HL-60 (cell line): Measurements from ENCODE around the gene NT5C1A.
A peak's percentile ranks its signal among the peaks of the same experiment; 100 is the strongest.

Source experiments
- CTCF ChIP-seq: IDR thresholded peaks from one replicate; pipeline ENCODE4 v1.5.1; 2011; ENCODE audit warnings: low read length, control low read depth, inconsistent platforms; ENCODE audit not compliant: insufficient read depth
- GABPA ChIP-seq: IDR thresholded peaks from 2 replicates; pipeline ENCODE4 v1.6.1; 2012; ENCODE audit warnings: low read depth
- POLR2AphosphoS5 ChIP-seq: IDR thresholded peaks from 2 replicates; pipeline ENCODE4 v1.6.1; 2012; ENCODE audit warnings: low read depth
- REST ChIP-seq: IDR thresholded peaks from 2 replicates; pipeline ENCODE4 v1.6.1; 2012; ENCODE audit warnings: low read depth; ENCODE audit not compliant: insufficient replicate concordance

- TF ChIP-seq CTCF (peak; percentile 81), REST (no peak), POLR2AphosphoS5 (no peak), GABPA (no peak)
Measured at GRCh38 chr1:39657923-39658485, 13.9 kb downstream of the NT5C1A start.
